AG09319 (cell line): ENCODE measurements around the gene AKR1A1.
A peak's percentile ranks its signal among the peaks of the same experiment; 100 is the strongest.
"Not testable (repeated sequence)": the region's sequence is repeated elsewhere in the genome, so short reads cannot be mapped to it uniquely, and the experiment has no call there.

Experiments
- DNase-seq: peaks from one replicate; pipeline ENCODE4 v3.0.0-alpha.2; 2010; ENCODE audit warnings: low read depth; ENCODE audit errors: extremely low read depth
- CTCF ChIP-seq: IDR thresholded peaks from 2 replicates; pipeline ENCODE4 v1.5.1; 2011; ENCODE audit warnings: low read depth, mild to moderate bottlenecking, inconsistent platforms, low read length, moderate library complexity

Gene AKR1A1

GRCh38 chr1:45510036-45510971 is 40.3 kb upstream of the AKR1A1 start:
- no peak for DNase-seq
- no peak for TF ChIP-seq CTCF

- no peak for TF ChIP-seq CTCF
- no peak for DNase-seq
These were observed 39.6 kb upstream of the AKR1A1 start for GRCh38 chr1:45510972-45511527.

GRCh38 chr1:45512641-45513054 is 38.0 kb upstream of the AKR1A1 start:
- peak; percentile 65 for TF ChIP-seq CTCF
- DNase-seq = no peak

GRCh38 chr1:45513532-45514260 is 36.9 kb upstream of the AKR1A1 start:
- not testable (repeated sequence) for DNase-seq

- DNase-seq = no peak
- no peak for TF ChIP-seq CTCF
These were observed 34.6 kb upstream of the AKR1A1 start for GRCh38 chr1:45516036-45516435.

- DNase-seq = no peak
These were observed 34.2 kb upstream of the AKR1A1 start for GRCh38 chr1:45516465-45516864.

GRCh38 chr1:45518366-45518765 is 32.3 kb upstream of the AKR1A1 start:
- not testable (repeated sequence) for DNase-seq

More at GRCh38 chr1:45516465-45516864, 34.2 kb upstream of the AKR1A1 start:
- TF ChIP-seq CTCF = no peak

GRCh38 chr1:45518910-45519309 is 31.7 kb upstream of the AKR1A1 start:
- DNase-seq = no peak
- no peak for TF ChIP-seq CTCF

GRCh38 chr1:45519774-45520173 is 30.9 kb upstream of the AKR1A1 start:
- not testable (repeated sequence) for DNase-seq
